AG08396 (cell line): Measurements from ENCODE around the gene SLC45A3.

Source experiments
- DNase-seq: peaks from one replicate; pipeline ENCODE4 v3.0.0; 2012; ENCODE audit warnings: low spot score, mixed read lengths

SLC45A3 gene

GRCh38 chr1:205669341-205670149 is 10.8 kb downstream of the SLC45A3 start:
- DNase-seq: no peak

DNA sequence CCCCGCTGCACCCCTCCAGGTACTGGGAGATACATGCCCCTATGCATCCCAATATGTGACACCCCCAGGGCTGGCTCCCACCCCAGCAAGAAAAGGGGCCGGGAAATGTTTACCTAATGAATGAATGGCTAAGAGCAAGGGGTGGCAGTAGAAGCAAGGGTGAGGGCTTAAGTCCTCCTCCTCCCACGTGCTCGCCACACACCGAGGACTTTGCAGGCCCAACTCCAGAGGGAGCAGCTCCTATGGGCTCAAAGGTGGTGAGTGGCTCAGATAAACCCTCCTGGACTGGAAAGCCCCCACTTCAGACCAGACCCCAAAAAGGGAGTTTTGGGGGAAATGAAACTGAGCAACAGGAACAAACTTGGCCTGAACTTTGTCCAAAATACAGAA is 11.4 kb downstream of the SLC45A3 start:
- DNase-seq: no peak

- DNase-seq: no peak
Observed at GRCh38 chr1:205667909-205668643, 12.2 kb downstream of the SLC45A3 start.

DNA sequence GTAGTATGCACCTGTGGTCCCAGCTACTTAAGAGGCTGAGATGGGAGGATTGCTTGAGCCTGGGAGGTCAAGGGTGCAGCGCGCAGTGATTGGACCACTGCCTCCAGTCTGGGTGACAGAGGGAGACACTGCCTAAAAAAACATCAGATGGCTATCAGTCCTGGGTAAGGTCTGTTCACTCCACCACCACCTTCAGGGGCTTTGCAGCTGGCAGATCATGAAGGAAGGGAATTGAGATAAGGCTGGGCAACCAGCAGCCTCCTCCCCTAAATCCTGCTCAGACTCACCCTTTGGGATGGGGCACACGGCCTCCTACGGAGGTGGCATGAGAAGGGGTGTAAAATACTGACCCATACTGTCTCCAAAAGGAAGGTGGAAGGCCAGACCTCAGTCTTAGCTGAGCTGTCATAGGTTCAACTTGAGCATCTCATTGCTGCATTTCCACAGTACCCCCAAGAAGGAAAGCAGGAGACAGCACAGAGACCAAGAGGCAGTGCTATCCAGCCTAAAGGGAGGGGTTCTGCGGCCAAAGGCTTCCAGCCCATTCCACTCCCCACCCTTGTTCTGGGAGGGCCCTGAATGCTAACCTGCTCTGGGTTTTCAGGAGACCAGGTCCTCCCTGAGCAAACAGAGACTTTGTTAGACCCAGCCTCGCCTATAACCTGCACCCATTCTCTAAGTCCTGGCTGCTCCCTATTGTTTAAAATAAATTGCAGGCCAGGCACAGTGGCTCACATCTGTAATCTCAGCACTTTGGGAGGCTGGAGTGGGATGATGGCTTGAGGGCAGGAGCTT is 13.7 kb downstream of the SLC45A3 start:
- no peak for DNase-seq

GRCh38 chr1:205665201-205666045 is 14.9 kb downstream of the SLC45A3 start:
- DNase-seq: no peak

- no peak for DNase-seq
Observed at GRCh38 chr1:205664399-205665017, 15.8 kb downstream of the SLC45A3 start.

DNA sequence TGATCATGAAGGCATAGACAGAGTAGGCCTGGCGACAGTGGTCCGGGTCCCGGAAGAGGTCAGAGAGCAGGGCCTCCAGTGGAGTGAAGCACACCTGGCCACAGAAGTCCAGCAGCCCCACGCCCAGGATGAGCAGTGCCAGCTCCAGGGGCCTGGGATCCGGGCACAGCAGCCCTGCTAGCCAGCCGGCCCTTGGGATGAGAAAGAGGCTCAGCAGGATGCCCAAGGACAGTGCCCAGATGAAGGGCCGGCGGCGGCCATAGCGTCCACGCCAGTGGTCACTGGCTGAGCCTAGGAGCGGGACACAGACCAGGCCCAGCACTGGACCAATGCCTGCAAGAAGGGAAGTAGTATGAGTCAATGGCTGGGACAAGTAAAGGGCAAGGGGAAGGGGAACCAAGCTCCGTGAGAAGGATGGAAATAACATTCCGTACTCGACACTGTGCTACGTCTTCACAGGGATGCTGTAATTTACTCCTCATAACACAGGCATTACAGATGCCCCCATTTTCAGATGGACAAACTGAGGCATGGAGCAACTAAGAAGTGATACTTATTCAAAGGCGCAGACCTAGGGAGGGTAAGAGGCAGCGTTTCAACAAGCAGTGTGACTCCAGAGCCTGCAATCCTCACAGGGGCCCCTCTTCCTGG is 16.9 kb downstream of the SLC45A3 start:
- DNase-seq: no peak

GRCh38 chr1:205662791-205663190 is 17.5 kb downstream of the SLC45A3 start:
- DNase-seq: no peak

DNA sequence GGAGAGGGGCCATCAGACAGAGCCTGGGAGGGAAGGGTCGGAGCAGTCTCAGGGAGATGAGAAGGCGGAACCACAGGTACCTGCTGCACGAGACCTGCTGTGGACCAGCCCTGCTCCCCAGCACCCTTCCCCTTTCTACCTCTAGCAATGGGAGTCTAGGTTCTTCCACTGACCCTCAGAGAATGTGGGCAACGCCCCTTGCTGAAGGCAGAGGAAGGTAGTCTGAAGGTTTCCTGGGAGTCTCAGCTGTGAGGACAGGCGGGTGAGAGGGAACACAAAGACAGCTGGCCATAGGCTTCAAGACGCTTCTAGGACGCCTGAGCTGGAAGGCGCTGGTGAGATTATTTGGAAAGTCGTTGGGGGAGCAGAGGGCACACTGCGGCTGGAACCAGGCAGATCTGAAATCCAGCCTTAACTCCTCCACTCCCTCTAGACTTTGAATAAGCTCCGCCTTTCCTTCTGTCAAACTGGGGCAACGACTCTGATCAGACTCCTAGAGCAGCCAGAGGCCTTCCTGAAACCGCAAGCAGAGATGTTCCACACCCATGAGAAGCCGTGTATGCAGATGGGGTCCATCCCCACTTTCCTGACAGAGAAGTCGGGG is 18.1 kb downstream of the SLC45A3 start:
- no peak for DNase-seq

DNA sequence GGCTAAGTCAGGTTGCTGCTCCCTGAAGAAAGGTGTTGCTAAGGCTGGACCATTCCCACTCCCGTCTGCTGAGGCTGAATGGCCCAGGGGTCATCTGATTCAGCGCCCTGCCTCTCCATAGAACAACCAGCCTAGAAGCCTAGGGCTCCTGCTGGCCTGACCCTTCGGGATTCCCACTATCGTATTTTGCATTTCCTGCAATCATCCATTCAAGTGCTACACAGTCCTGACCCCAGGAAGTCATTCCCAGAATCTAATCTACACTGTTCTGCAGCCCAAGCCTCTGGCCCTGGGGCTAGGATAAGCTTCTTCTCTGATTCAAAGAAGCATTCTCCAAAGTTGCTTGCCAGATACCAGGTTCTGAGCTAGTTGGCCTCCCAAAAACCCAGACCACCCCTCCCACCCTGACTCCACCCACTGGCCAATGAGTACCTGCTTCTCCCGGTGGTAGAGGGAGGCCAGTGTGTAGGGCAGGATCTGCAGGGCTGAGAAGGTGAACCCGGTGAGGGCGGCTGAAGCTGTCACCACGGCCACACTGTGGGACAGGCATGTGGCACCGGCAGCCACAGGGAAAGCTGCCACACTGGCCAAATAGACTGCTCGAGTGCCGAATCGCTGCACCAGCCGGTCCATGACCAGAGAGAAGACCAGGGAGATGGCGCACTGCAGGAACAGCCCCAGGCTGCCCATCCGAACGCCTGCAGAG is 18.7 kb downstream of the SLC45A3 start:
- no peak for DNase-seq

DNA sequence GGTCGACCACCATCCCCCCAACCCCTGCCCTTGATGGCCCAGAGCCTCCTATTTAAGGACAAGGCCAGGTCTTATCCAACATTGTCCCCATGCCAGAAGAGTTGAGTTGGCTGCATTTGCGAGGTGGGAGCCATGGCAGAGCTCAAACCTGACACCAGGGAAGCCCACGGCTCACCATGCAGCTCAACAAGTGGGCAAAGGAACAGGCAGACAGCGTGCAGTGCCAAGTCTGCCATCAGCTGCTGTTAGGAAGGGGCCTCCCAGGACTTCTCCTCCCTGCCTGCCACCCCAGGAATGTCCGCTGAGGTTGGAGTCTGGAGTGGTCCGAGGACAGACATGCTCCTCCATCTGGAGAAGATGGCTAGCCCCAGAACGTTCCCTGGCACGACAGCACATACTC is 19.9 kb downstream of the SLC45A3 start:
- DNase-seq: no peak

DNA sequence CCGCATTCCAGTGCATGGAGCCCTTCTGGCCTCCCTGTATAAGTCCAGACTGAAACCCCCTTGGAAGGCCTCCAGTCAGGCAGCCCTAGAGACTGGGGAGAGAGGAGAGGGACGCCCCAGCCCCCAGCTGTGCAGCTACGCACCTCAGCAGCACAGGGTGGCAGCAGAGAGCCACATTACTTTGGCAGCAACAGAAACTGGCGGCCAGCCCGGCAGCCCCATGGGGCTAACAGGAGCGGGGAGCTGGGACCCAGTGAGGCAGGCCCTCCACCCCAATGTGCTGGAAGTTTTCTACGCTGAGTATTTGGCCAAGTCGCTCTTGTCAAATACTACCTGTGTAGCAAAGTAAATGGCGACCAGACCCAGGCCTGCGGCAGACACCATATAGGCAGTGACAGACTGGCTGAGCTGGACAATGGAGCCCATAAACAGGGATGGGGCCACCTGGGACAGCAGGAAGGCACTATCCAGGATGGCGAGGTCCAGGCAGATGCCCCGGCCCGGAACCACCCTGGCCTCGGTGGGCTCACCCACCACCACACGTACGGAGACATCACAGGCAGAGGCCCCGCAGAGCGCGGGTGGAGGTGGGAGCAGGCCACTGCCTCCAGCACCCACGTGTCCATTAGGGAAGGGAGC is 21.2 kb downstream of the SLC45A3 start:
- DNase-seq: peak; percentile 91

- DNase-seq: peak; percentile 35
Observed at GRCh38 chr1:205656236-205656635, 24.1 kb downstream of the SLC45A3 start.

- DNase-seq: no peak
Observed at GRCh38 chr1:205652984-205653383, 27.3 kb downstream of the SLC45A3 start.

DNA sequence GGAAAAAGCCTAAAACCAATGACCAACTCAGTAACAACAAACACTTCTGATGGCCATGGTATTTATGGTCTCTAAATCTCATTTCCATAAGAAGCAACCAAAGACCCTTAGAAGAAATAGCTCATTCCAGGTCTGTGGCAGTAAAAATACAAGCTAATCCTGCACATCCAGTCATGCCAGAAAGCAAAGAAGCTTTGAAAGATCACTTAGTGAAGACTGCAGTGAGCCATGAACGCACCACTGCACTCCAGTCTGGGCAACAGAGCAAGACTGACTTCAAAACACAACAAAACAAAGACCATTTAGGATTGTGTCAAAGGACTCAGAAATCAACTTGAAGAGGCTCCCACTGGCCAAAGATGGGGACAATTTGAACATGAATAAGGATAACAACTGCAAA is 30.1 kb downstream of the SLC45A3 start:
- DNase-seq: no peak

DNA sequence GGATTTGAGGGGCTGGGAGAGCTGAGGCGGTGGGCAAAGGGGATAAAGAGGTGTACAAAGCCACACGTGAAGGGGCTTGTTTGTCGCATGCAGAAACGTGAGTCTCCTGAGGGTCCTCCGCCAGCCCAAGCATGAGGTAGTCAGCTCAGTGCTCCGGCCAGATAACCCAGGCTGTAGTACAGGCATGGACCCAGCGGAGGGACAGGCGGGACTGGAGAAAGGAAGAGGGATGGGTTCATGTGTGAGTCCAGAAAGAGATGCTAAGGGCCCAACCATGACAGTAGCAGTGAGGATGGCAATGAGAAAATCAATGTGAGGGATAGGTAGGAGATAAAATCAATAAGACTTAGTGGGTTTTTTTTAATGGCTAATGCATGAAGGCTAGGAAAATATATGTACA is 34.8 kb downstream of the SLC45A3 start:
- no peak for DNase-seq

GRCh38 chr1:205642679-205643307 is 37.5 kb downstream of the SLC45A3 start:
- DNase-seq: no peak

DNA sequence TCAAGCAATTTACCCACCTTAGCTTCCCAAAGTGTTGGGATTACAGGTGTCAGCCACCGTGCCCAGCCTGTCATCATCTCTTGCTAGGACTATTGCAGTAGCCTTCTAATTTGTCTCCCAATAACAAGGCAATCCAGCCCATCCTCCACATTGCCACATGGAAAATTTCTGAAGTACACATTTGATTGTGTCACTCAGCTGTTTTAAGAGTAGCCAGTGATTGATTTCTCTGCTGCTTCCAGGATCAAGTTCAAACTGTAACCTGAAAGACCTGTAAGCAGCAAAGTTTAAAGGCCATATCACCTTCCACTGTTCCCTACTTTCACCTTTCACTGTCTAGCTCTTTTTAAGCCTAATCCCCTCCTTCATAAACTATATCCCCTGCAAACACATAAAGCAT is 40.7 kb downstream of the SLC45A3 start:
- no peak for DNase-seq
